Endothelial cell of umbilical vein (primary cell): ENCODE data around the gene MANBA.

Source experiments
- EZH2 ChIP-seq: IDR thresholded peaks from 2 replicates; pipeline ENCODE4 v1.6.1; 2012; ENCODE audit warnings: borderline replicate concordance, low read depth, mild to moderate bottlenecking, moderate library complexity, low read length, inconsistent platforms; ENCODE audit not compliant: severe bottlenecking
- FOS ChIP-seq: IDR thresholded peaks from 2 replicates; pipeline ENCODE4 v1.6.1; 2011; ENCODE audit warnings: mild to moderate bottlenecking, low read length, moderate library complexity, borderline replicate concordance; ENCODE audit not compliant: insufficient read depth
- GATA2 ChIP-seq: IDR thresholded peaks from 2 replicates; pipeline ENCODE4 v1.7.0; 2011; ENCODE audit warnings: low read depth, mild to moderate bottlenecking, moderate library complexity, mixed read lengths, low read length; ENCODE audit not compliant: insufficient read length, insufficient read depth
- JUN ChIP-seq: IDR thresholded peaks from 2 replicates; pipeline ENCODE4 v1.6.1; 2011; ENCODE audit warnings: borderline replicate concordance, low read depth; ENCODE audit not compliant: insufficient read length, insufficient read depth
- MYC ChIP-seq: IDR thresholded peaks from one replicate; pipeline ENCODE4 v1.6.1; 2011; ENCODE audit warnings: mild to moderate bottlenecking, low read depth, low read length
- POLR2A ChIP-seq: IDR thresholded peaks from 2 replicates; pipeline ENCODE4 v1.6.1; 2012; ENCODE audit warnings: low read depth, mild to moderate bottlenecking, control low read depth, low read length
- POLR2AphosphoS5 ChIP-seq: IDR thresholded peaks from 2 replicates; pipeline ENCODE4 v1.6.1; 2012; ENCODE audit warnings: low read depth, mild to moderate bottlenecking, control low read depth, low read length, moderate library complexity; ENCODE audit not compliant: insufficient read depth
- TF ChIP-seq, protein P1 (sequence below), 2 donors: IDR thresholded peaks; 1 replicate in 1 of 2; 2 replicates in 1 of 2; pipeline ENCODE4 v1.5.1; 2011; ENCODE audit warnings: low read length in 2 of 2, mild to moderate bottlenecking in 2 of 2, moderate library complexity in 2 of 2, control low read depth in 1 of 2, inconsistent platforms in 1 of 2, low read depth in 1 of 2; ENCODE audit not compliant: insufficient read depth in 1 of 2; ENCODE audit errors: extremely low read depth in 1 of 2
- TF ChIP-seq, protein P2 (sequence below): IDR thresholded peaks from 2 replicates; pipeline ENCODE4 v1.6.1; 2011; ENCODE audit not compliant: insufficient read depth, insufficient read length

DNA sequence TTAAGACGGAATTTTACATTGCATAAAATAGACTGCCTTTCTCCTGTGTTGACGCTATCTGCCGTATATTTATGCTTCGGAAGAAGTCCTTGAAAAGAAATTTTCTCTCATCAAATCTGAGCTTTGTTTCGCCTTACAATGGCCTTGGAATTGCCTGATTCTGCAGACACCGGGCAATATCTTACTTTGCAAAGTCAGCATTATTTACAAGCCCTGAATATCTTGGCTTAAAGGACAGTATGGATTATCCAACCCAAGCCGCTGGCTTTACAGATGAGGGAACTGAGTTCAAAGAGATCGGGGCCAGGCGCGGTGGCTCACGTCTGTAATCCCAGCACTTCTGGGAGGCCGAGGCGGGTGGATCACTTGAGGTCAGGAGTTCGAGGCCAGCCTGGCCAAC is 1.1 kb upstream of the MANBA start:
- TF ChIP-seq, protein P1, sequence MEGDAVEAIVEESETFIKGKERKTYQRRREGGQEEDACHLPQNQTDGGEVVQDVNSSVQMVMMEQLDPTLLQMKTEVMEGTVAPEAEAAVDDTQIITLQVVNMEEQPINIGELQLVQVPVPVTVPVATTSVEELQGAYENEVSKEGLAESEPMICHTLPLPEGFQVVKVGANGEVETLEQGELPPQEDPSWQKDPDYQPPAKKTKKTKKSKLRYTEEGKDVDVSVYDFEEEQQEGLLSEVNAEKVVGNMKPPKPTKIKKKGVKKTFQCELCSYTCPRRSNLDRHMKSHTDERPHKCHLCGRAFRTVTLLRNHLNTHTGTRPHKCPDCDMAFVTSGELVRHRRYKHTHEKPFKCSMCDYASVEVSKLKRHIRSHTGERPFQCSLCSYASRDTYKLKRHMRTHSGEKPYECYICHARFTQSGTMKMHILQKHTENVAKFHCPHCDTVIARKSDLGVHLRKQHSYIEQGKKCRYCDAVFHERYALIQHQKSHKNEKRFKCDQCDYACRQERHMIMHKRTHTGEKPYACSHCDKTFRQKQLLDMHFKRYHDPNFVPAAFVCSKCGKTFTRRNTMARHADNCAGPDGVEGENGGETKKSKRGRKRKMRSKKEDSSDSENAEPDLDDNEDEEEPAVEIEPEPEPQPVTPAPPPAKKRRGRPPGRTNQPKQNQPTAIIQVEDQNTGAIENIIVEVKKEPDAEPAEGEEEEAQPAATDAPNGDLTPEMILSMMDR (IDR thresholded peaks at IDR 0.05; ENCODE audit: extremely low read depth in 1 of 2, insufficient read depth in 1 of 2, low read depth in 1 of 2, low read length in 2 of 2), result no peak
- TF ChIP-seq POLR2AphosphoS5 (no peak), POLR2A (no peak), MYC (no peak), FOS (no peak), JUN (no peak), EZH2 (no peak), GATA2 (no peak)
- TF ChIP-seq, protein P2, sequence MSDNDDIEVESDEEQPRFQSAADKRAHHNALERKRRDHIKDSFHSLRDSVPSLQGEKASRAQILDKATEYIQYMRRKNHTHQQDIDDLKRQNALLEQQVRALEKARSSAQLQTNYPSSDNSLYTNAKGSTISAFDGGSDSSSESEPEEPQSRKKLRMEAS, result no peak
